T1000 (cell line): Measurements from ENCODE around the gene SNAP29.
A peak's percentile ranks its signal among the peaks of the same experiment; 100 is the strongest.
"Not testable (repeated sequence)": the region's sequence is repeated elsewhere in the genome, so short reads cannot be mapped to it uniquely, and the experiment has no call there.

Source experiments
- DNase-seq: peaks from one replicate; lab custom pipeline; 2025; ENCODE audit warnings: mixed read lengths; lab: John Stamatoyannopoulos, UW

SNAP29 gene

GRCh38 chr22:20901093-20902033, 42.6 kb downstream of the SNAP29 start:
- not testable (repeated sequence) for DNase-seq

DNA sequence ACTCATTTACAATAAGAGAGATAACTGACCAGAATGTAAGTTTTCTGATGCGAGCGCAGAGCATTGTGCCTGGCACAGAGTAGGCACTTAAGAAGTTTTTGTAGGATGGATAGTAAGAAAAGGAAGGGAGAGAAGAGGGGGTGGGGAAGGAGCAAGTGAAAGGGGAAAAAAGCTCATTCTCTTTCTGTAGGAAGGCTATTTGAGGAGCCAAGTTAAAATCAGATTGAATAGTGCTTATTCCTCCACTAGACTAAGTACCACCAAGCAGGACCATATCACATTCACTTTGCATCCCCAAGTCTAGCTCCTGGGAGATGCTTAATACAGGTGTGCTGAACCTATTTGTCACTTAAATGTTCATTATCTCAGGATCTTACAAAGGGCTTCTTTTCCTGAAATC, 44.3 kb downstream of the SNAP29 start:
- DNase-seq: no peak

DNA sequence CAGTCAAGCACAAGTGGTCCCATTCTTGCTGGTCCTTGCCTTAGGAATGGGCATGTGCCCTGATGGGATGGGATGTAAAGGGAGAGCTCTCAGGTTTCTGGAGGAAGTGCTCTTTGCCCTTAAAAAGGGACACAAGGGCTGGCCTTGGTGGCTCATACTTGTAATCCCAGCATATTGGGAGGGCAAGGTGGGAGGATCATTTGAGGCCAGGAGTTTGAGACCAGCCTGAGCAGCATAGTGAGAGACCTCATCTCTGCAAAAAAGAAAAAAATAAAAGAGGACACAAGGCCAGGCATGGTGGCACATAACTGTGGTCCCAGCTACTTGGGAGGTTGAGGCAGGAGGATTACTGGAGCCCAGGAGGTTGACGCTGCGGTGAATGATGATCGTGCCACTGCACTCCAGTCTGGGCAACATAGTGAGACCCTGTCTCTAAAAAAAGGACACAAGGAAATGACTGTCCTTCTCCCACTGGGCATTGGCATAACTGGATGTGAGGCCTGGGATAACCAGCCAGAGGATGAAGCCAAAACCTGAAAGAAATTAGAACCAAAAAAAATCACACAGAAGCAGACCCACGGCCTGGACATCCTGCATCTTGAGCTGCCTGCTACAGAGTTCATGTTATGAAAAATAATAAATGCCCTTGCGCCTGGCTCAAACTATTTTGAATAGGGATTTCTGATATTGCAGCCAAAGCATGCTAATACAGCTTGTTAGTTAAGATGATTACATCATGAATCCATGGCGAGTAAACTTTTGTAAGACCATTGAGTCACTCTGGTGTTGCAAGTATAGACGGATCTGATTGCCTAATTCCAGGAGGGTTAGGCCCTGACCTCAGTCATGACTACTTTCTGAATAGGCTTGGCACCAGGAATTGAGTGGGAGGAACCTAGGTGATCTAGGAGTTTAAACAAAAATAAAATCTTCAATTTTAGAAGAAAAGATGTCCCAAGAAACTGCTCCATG, 45.5 kb downstream of the SNAP29 start:
- DNase-seq: peak; percentile 52

GRCh38 chr22:20904980-20905355, 46.2 kb downstream of the SNAP29 start:
- no peak for DNase-seq

- DNase-seq: no peak
Observed at GRCh38 chr22:20905415-20906386, 46.9 kb downstream of the SNAP29 start.

GRCh38 chr22:20906387-20906767, 47.6 kb downstream of the SNAP29 start:
- no peak for DNase-seq

DNA sequence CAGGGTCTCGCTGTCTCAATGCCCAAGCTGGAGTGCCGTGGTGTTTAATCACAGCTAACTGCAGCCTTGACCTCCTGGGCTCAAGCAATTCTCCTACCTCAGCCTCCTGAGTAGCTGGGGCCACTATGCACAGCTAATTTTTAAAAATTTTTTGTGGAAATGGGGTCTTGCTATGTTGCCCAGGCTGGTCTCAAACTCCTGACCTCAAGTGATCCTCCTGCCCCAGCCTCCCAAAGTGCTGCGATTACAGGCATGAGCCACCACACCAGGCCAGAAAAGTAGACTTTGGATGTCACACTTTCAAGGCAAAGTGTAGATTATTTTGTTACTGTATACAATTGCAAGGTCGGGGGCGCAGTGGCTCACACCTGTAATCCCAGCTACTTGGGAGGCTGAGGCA, 49.9 kb downstream of the SNAP29 start:
- not testable (repeated sequence) for DNase-seq

GRCh38 chr22:20909543-20910303, 50.9 kb downstream of the SNAP29 start:
- no peak for DNase-seq

DNA sequence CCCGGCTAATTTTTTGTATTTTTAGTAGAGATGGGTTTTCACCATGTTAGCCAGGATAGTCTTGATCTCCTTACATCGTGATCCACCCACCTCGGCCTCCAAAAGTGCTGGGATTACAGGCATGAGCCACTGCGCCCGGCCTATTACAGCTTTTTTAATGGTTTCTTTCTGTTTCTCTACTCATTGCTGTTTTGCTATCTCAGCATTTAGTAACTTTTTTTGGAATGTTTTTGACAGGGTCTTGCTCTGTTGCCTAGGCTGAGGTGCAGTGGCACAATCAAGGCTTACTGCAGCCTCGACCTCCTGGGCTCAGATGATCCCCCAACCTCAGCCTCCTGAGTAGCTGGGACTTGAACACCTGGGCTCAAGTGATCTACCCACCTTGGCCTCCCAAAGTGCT, 53.7 kb downstream of the SNAP29 start:
- no peak for DNase-seq

DNA sequence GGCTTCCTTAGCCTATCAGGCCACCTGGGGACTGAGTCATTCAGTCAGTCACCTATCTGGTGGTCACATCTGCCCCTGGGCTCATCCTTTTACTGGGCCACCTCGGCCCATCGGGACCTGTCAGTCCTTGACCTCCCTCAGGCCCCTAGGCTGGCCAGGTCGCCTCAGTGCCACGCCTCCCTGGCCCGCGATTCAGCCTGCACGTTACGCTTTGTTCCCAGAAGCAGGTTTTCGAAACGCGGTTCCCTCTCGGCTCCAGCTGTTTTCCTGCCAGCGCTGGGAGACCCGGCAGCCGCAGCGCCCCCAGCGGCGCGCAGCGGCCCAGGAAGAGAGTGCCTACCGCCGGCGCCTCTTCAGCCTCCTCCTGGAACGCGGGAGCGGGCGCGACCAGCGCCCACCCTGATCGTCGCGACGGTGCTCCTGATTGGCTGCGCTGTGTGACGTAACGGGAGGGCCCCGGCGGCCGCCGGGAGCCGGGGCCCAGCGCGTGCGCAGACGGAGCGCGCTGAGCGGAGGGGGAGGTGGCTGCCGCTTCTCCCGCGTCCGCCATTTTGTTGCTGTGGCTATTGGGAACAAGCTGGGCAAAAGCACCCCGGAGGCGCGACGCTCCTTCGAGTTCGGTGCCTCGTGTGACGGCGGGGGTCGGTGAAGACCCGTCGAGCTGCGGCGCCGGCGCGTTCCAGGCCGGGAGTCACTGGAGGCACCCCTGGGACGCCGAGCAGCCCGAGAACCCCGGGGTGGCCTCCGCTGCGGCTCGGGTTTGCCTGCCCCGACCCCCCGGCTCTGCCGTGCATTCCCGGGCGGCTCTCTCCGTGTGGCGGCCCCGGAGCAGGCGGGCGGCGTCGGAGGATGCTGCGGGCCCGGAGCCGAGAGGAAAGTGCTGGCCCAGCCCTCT, 58.4 kb downstream of the SNAP29 start, which contains the start of gene CRKL:
TSS of gene CRKL (plus strand) at position 492 of the 895 bp plus-strand sequence. CDS start 528 bp downstream, outside the sequence.
- peak; percentile 97 for DNase-seq

GRCh38 chr22:20918663-20919218, 59.9 kb downstream of the SNAP29 start:
- no peak for DNase-seq

GRCh38 chr22:20919718-20920117, 60.9 kb downstream of the SNAP29 start:
- DNase-seq: no peak

- DNase-seq: no peak
Observed at GRCh38 chr22:20920881-20921203, 62.0 kb downstream of the SNAP29 start.

DNA sequence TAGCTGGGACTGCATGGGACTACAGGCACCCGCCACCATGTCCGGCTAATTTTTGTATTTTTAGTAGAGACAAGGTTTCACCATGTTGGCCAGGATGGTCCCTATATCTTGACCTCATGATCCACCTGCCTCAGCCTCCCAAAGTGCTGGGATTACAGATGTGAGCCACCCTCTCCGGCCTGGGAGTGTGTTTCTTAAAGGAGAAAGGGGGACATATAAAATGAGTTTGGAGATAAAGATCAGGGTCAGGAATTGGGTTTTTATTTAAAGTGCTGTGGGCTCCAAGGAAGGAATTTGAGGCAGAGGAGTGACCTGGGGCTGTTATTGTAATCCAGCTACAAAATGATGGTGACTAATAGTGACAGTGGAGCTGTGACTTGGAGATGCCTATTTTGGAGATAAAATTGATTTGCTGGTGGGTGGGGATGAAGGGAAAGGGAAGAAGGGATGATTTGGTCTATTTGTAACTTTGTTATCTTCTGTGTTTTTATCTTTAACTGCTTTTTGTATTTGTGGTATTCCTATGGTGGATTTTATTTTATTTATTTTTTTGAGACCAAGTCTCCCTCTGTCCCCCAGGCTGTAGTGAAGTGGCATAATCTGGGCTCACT, 63.4 kb downstream of the SNAP29 start:
- no peak for DNase-seq

GRCh38 chr22:20926243-20926642, 67.4 kb downstream of the SNAP29 start:
- DNase-seq: no peak

DNA sequence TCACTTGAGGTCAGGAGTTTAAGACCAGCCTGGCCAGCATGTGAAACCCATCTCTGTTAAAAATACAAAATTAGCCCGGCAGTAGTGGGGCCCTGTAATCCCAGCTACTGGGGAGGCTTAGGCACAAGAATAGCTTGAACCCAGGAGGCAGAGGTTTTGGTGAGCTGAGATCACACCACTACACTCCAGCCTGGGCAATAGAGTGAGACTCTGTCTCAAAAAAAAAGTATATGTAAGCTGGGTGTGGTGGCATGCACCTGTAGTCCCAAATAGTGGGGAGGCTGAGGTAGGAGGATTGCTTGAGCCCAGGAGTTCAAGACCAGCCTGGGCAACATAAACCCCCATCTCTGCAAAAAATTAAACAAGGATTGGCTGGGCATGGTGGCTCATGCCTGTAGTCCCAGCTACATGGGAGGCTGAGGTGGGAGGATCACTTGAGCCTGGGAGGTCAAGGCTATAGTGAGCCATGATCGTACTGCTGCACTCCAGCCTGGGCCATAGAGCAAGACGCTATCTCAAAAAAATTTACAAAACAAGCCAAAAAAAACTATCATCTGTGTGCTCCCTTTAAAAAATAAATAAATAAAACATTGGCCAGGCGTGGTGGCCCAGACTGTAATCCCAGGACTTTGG, 69.2 kb downstream of the SNAP29 start:
- DNase-seq: no peak

GRCh38 chr22:20928573-20928967, 69.8 kb downstream of the SNAP29 start:
- no peak for DNase-seq

DNA sequence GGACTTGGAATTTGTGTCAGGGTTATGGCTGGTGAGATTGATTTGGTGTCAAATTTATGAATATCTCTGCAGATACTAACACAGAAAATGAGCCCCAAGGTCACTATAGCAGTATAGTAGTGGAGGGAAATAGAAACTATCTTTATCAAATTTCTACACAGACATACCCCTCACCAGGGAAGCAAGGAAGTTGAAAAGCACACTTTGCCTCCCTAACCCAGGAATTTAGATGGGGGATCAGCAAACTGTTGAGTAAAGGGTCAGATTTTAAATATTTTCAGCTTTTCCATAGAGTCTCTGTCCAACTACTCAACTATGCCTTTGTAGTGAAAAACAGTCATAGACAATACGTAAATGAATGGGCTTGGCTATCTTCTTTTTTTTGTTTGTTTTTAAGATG, 71.2 kb downstream of the SNAP29 start:
- no peak for DNase-seq
